ENCODE results near the gene SVOPL.

DNA sequence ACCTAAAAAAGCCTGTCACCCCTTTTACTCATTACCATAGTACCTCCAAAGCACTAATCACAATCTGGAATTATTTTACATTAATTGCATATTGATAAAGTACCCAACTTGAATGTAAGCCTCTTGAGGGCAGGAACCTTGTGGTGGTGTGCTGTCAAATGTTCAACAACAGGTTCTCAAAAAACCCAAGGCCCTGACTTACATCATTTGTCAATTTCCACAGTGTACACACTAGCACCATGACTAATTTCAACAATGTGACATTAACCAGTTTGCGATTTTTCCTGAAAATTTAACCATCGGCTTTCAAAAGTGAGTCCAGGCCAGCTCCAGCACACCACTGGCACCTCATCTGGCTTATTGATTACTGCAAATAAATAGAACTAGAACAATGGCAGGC is 87.5 kb downstream of the SVOPL start:
- TF ChIP-seq, protein P1, sequence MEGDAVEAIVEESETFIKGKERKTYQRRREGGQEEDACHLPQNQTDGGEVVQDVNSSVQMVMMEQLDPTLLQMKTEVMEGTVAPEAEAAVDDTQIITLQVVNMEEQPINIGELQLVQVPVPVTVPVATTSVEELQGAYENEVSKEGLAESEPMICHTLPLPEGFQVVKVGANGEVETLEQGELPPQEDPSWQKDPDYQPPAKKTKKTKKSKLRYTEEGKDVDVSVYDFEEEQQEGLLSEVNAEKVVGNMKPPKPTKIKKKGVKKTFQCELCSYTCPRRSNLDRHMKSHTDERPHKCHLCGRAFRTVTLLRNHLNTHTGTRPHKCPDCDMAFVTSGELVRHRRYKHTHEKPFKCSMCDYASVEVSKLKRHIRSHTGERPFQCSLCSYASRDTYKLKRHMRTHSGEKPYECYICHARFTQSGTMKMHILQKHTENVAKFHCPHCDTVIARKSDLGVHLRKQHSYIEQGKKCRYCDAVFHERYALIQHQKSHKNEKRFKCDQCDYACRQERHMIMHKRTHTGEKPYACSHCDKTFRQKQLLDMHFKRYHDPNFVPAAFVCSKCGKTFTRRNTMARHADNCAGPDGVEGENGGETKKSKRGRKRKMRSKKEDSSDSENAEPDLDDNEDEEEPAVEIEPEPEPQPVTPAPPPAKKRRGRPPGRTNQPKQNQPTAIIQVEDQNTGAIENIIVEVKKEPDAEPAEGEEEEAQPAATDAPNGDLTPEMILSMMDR (IDR thresholded peaks at IDR 0.05): no peak
- TF ChIP-seq POLR2A (IDR thresholded peaks at IDR 0.05): no peak

All from uterus (tissue), 2 donors.